DMS153 (cell line): ENCODE measurements around the gene CLCA2.

Experiments
- DNase-seq: peaks from one replicate; lab custom pipeline; 2025; lab: John Stamatoyannopoulos, UW

The CLCA2 gene

GRCh38 chr1:86423873-86424272 lies at the start of gene CLCA2:
TSS of gene CLCA2 (plus strand) at chr1:86424171. CDS start at chr1:86424248, 77 bp downstream.
- no peak for DNase-seq

GRCh38 chr1:86375688-86376087 lies 48.3 kb upstream of the CLCA2 start:
- no peak for DNase-seq

- no peak for DNase-seq
Observed at GRCh38 chr1:86377341-86377740, 46.6 kb upstream of the CLCA2 start.

- DNase-seq, result no peak
Observed at GRCh38 chr1:86378813-86379212, 45.2 kb upstream of the CLCA2 start.

GRCh38 chr1:86380257-86380861 lies 43.6 kb upstream of the CLCA2 start:
- DNase-seq, result peak; percentile 29

- DNase-seq, result no peak
Observed at GRCh38 chr1:86381223-86381622, 42.7 kb upstream of the CLCA2 start.

- DNase-seq, result no peak
Observed at GRCh38 chr1:86382878-86383277, 41.1 kb upstream of the CLCA2 start.

GRCh38 chr1:86387916-86388627 lies 35.9 kb upstream of the CLCA2 start:
- DNase-seq, result no peak

GRCh38 chr1:86388777-86389176 lies 35.2 kb upstream of the CLCA2 start:
- DNase-seq, result no peak

GRCh38 chr1:86389307-86389706 lies 34.7 kb upstream of the CLCA2 start:
- no peak for DNase-seq

- no peak for DNase-seq
Observed at GRCh38 chr1:86394416-86394815, 29.6 kb upstream of the CLCA2 start.

- peak; percentile 82 for DNase-seq
Observed at GRCh38 chr1:86395751-86396497, 28.0 kb upstream of the CLCA2 start, which contains the start of gene ODF2L. TSS of gene ODF2L (minus strand) at chr1:86396323. CDS start at chr1:86387027, 9,296 bp downstream.

GRCh38 chr1:86396498-86396890 lies 27.5 kb upstream of the CLCA2 start:
- no peak for DNase-seq

GRCh38 chr1:86409416-86410021 lies 14.5 kb upstream of the CLCA2 start:
- peak; percentile 62 for DNase-seq

GRCh38 chr1:86410879-86411278 lies 13.1 kb upstream of the CLCA2 start:
- no peak for DNase-seq

- DNase-seq, result peak; percentile 26
Observed at GRCh38 chr1:86416343-86416742, 7.6 kb upstream of the CLCA2 start.

GRCh38 chr1:86419277-86419903 lies 4.6 kb upstream of the CLCA2 start:
- DNase-seq, result no peak

- DNase-seq, result no peak
Observed at GRCh38 chr1:86421601-86422280, 2.2 kb upstream of the CLCA2 start.

GRCh38 chr1:86423473-86423872 lies 498 bp upstream of the CLCA2 start:
- DNase-seq, result no peak

GRCh38 chr1:86429122-86429725 lies 5.3 kb downstream of the CLCA2 start:
- DNase-seq, result no peak

GRCh38 chr1:86429835-86430234 lies 5.9 kb downstream of the CLCA2 start:
- DNase-seq, result no peak
